ENCODE results near the gene BAZ2B.

- TF ChIP-seq POLR2A (IDR thresholded peaks at IDR 0.05) (no peak), CTCF (IDR thresholded peaks at IDR 0.05) (no peak)
These were observed 171.6 kb downstream of the BAZ2B start for GRCh38 chr2:159444754-159445153.

Measured in testis (tissue), 2 donors.